ENCODE measurements around the gene RNF121. TPM values are rescaled to one million over a fixed set of nuclear protein-coding genes. Genes with fewer than 3 reads are reported as not detected.

The RNF121 gene
- total and polyA plus RNA-seq, 2 of the 13 experiments (the other 11 are each of a cell fraction or from before 2014, with no cell fraction given) = 28.6 to 44.3 TPM

DNA sequence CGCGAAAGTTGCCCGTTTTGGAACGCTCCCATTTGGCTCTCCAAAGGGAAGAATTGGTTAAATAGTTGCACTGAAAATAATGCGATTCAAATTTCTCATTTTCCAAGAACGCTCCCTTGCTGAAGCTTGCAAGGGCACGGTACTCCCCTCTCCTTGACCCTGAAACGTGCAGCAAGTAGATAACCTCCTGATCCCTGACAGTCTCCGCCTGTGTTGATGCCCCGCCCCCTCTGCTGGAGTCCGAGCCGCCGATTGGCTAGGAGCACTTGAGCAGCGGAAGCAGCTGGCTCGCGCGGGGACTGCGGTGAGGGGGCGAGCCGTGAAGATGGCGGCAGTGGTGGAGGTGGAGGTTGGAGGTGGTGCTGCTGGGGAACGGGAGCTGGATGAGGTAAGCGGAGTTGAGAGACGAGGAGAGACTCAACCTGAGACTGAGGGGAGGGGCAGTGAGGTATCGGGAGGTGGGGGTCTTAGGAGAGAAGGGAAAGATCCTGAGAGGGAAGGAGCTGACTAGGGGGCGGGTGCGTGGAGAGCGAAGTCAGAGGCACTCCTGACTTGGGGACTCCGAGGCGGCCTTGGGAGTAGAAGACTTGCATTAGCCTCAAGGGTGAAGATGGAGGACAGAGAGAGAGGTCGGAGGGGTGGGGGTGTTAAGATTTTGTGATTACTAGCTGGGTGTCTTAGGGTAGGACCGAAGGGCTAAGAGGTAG, at the start of gene RNF121 (continued):
- TF ChIP-seq, protein P1, sequence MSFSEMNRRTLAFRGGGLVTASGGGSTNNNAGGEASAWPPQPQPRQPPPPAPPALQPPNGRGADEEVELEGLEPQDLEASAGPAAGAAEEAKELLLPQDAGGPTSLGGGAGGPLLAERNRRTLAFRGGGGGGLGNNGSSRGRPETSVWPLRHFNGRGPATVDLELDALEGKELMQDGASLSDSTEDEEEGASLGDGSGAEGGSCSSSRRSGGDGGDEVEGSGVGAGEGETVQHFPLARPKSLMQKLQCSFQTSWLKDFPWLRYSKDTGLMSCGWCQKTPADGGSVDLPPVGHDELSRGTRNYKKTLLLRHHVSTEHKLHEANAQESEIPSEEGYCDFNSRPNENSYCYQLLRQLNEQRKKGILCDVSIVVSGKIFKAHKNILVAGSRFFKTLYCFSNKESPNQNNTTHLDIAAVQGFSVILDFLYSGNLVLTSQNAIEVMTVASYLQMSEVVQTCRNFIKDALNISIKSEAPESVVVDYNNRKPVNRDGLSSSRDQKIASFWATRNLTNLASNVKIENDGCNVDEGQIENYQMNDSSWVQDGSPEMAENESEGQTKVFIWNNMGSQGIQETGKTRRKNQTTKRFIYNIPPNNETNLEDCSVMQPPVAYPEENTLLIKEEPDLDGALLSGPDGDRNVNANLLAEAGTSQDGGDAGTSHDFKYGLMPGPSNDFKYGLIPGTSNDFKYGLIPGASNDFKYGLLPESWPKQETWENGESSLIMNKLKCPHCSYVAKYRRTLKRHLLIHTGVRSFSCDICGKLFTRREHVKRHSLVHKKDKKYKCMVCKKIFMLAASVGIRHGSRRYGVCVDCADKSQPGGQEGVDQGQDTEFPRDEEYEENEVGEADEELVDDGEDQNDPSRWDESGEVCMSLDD (CRISPR knock-in tag; IDR thresholded peaks at IDR 0.05; ENCODE audit: borderline replicate concordance) = no peak
- TF ChIP-seq ZBTB38 (CRISPR knock-in tag; IDR thresholded peaks at IDR 0.05) (0 out of 2 replicates have a peak, but pooled peaks have one; percentile 25), STAT5B (CRISPR knock-in tag; IDR thresholded peaks at IDR 0.05) (no peak), PAF1 (CRISPR knock-in tag; IDR thresholded peaks at IDR 0.05) (no peak), ZNF292 (CRISPR knock-in tag; IDR thresholded peaks at IDR 0.05; ENCODE audit: borderline replicate concordance, low read depth) (no peak), FOXC1 (CRISPR knock-in tag; IDR thresholded peaks at IDR 0.05; ENCODE audit: borderline replicate concordance) (no peak; the same call in 1 of the 2 replicates), ZNF501 (CRISPR knock-in tag; IDR thresholded peaks at IDR 0.05) (no peak), MBNL3 (CRISPR knock-in tag; conservative IDR thresholded peaks at IDR 0.05) (no peak), ZNF639 (CRISPR knock-in tag; conservative IDR thresholded peaks at IDR 0.05) (no peak), ZNF589 (CRISPR knock-in tag; conservative IDR thresholded peaks at IDR 0.05) (peak; percentile 76; the same call in 1 of the 2 replicates), ZNF382 (CRISPR knock-in tag; IDR thresholded peaks at IDR 0.05; ENCODE audit: borderline replicate concordance) (no peak), SATB2 (CRISPR knock-in tag; IDR thresholded peaks at IDR 0.05) (no peak), EP300 (IDR thresholded peaks at IDR 0.05; ENCODE audit: low read depth in 2 of 2, low read length in 2 of 2) (no peak), EP300 (CRISPR knock-in tag; IDR thresholded peaks at IDR 0.05; ENCODE audit: borderline replicate concordance) (no peak), NFKB2 (CRISPR knock-in tag; IDR thresholded peaks at IDR 0.05; ENCODE audit: borderline replicate concordance) (no peak), MIER2 (CRISPR knock-in tag; IDR thresholded peaks at IDR 0.05) (no peak), SMAD3 (CRISPR knock-in tag; IDR thresholded peaks at IDR 0.05) (no peak), SALL1 (CRISPR knock-in tag; IDR thresholded peaks at IDR 0.05) (peak; percentile 78), XBP1 (CRISPR knock-in tag; IDR thresholded peaks at IDR 0.05) (no peak), ZNF160 (CRISPR knock-in tag; IDR thresholded peaks at IDR 0.05) (no peak), CEBPB (IDR thresholded peaks at IDR 0.05; ENCODE audit: borderline replicate concordance, low read depth, low read length) (no peak), NRL (CRISPR knock-in tag; IDR thresholded peaks at IDR 0.05; ENCODE audit: borderline replicate concordance) (peak; percentile 91), ZNF546 (CRISPR knock-in tag; conservative IDR thresholded peaks at IDR 0.05) (no peak), GZF1 (CRISPR knock-in tag; IDR thresholded peaks at IDR 0.05) (no peak; the same call in 1 of the 2 replicates), PPARG (CRISPR knock-in tag; conservative IDR thresholded peaks at IDR 0.05) (no peak)
- TF ChIP-seq, protein P2, sequence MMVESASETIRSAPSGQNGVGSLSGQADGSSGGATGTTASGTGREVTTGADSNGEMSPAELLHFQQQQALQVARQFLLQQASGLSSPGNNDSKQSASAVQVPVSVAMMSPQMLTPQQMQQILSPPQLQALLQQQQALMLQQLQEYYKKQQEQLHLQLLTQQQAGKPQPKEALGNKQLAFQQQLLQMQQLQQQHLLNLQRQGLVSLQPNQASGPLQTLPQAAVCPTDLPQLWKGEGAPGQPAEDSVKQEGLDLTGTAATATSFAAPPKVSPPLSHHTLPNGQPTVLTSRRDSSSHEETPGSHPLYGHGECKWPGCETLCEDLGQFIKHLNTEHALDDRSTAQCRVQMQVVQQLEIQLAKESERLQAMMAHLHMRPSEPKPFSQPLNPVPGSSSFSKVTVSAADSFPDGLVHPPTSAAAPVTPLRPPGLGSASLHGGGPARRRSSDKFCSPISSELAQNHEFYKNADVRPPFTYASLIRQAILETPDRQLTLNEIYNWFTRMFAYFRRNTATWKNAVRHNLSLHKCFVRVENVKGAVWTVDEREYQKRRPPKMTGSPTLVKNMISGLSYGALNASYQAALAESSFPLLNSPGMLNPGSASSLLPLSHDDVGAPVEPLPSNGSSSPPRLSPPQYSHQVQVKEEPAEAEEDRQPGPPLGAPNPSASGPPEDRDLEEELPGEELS (CRISPR knock-in tag; IDR thresholded peaks at IDR 0.05) = 0 out of 2 replicates have a peak, but pooled peaks have one; percentile 9

Measured in HepG2 (cell line).